GM12872 (cell line): ENCODE data around the gene FABP3.

ENCODE experiments used
- CTCF ChIP-seq: IDR thresholded peaks from 3 replicates; pipeline ENCODE4 v1.5.1; 2011; ENCODE audit warnings: low read depth, mild to moderate bottlenecking, low read length, moderate library complexity; ENCODE audit not compliant: insufficient read depth

The FABP3 gene

GRCh38 chr1:31407029-31407626 lies 34.3 kb upstream of the FABP3 start:
- TF ChIP-seq CTCF = no peak

GRCh38 chr1:31405578-31406245 lies 32.8 kb upstream of the FABP3 start:
- no peak for TF ChIP-seq CTCF

- TF ChIP-seq CTCF = no peak; the same call in 2 of the 3 replicates
Observed at GRCh38 chr1:31401241-31401640, 28.4 kb upstream of the FABP3 start.

GRCh38 chr1:31400393-31400792 lies 27.5 kb upstream of the FABP3 start:
- no peak for TF ChIP-seq CTCF

- no peak for TF ChIP-seq CTCF
Observed at GRCh38 chr1:31399976-31400375, 27.1 kb upstream of the FABP3 start.

GRCh38 chr1:31398246-31398645 lies 25.4 kb upstream of the FABP3 start:
- no peak for TF ChIP-seq CTCF

GRCh38 chr1:31397360-31398095 lies 24.7 kb upstream of the FABP3 start:
- TF ChIP-seq CTCF = no peak
